Measurements from ENCODE around the gene TBC1D21.

GRCh38 chr15:73865904-73866303 lies 7.5 kb upstream of the TBC1D21 start:
- no peak for TF ChIP-seq CTCF (conservative IDR thresholded peaks at IDR 0.05 in 1 of 2, IDR thresholded peaks at IDR 0.05 in 1 of 2; ENCODE audit: extremely low read depth in 1 of 2, insufficient read depth in 1 of 2, low read depth in 1 of 2, low read length in 2 of 2)
- TF ChIP-seq EZH2 (IDR thresholded peaks at IDR 0.05; ENCODE audit: borderline replicate concordance, low read length): no peak

Measured in mammary epithelial cell (primary cell).